Keratinocyte (primary cell): ENCODE measurements around the gene AP5Z1.

Experiments
- EZH2 ChIP-seq: IDR thresholded peaks from one replicate; pipeline ENCODE4 v1.6.1; 2012; ENCODE audit warnings: inconsistent platforms, mild to moderate bottlenecking, low read length, moderate library complexity
- TF ChIP-seq, protein P1 (sequence below), 3 experiments: IDR thresholded peaks in 1 of 3; conservative IDR thresholded peaks in 1 of 3; optimal IDR thresholded peaks in 1 of 3; 2 replicates in 2 of 3; 3 replicates in 1 of 3; pipeline versions ENCODE3 to v1.5.1; 2011; ENCODE audit warnings: low read length in 3 of 3, mild to moderate bottlenecking in 3 of 3, moderate library complexity in 2 of 3, control low read depth in 1 of 3, inconsistent platforms in 1 of 3; ENCODE audit not compliant: insufficient read depth in 2 of 3; ENCODE audit errors: extremely low read depth in 1 of 3

DNA sequence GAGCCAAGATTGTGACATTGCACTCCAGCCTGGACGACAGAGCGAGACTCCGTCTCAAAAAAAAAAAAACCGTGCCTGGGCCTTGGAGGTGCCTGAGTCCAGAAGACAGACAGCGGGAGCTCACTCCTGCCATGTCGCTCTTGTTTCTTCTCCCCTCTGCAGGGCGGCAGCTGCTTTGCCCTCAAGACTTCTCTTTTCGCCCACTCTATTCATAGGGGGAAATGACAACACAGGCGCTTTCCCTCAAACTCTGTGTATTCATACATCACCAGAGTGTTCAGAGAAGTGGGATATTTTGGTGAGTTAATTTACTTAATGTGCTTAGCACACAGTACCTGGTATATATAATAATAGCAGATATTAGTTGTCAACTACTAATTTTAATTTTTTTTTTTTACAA lies 48.9 kb upstream of the AP5Z1 start:
- TF ChIP-seq, protein P1, sequence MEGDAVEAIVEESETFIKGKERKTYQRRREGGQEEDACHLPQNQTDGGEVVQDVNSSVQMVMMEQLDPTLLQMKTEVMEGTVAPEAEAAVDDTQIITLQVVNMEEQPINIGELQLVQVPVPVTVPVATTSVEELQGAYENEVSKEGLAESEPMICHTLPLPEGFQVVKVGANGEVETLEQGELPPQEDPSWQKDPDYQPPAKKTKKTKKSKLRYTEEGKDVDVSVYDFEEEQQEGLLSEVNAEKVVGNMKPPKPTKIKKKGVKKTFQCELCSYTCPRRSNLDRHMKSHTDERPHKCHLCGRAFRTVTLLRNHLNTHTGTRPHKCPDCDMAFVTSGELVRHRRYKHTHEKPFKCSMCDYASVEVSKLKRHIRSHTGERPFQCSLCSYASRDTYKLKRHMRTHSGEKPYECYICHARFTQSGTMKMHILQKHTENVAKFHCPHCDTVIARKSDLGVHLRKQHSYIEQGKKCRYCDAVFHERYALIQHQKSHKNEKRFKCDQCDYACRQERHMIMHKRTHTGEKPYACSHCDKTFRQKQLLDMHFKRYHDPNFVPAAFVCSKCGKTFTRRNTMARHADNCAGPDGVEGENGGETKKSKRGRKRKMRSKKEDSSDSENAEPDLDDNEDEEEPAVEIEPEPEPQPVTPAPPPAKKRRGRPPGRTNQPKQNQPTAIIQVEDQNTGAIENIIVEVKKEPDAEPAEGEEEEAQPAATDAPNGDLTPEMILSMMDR (optimal IDR thresholded peaks at IDR 0.05 in 1 of 3, IDR thresholded peaks at IDR 0.05 in 1 of 3, conservative IDR thresholded peaks at IDR 0.05 in 1 of 3; ENCODE audit: extremely low read depth in 1 of 3, insufficient read depth in 2 of 3, low read length in 3 of 3): no peak
- no peak for TF ChIP-seq EZH2
